VCaP (cell line): ENCODE measurements around the gene MYO15B.
"Not testable (repeated sequence)": the region's sequence is repeated elsewhere in the genome, so short reads cannot be mapped to it uniquely, and the experiment has no call there.

Experiments used
- H3K27ac ChIP-seq: fragments of 450-650 bp; 2 replicates; pipeline ENCODE4 v1.5.1; 2017
- CTCF ChIP-seq: fragments of 450-650 bp; conservative IDR thresholded peaks from 2 replicates; pipeline ENCODE4 v1.5.1; 2017; ENCODE audit warnings: mild to moderate bottlenecking, moderate library complexity

MYO15B gene

GRCh38 chr17:75636381-75637142, 49.0 kb downstream of the MYO15B start:
- no peak for TF ChIP-seq CTCF
- no peak overlapping the region for H3K27ac ChIP-seq

- H3K27ac ChIP-seq: no peak overlapping the region
- no peak for TF ChIP-seq CTCF
Observed at GRCh38 chr17:75637143-75637538, 49.5 kb downstream of the MYO15B start.

- no peak overlapping the region for H3K27ac ChIP-seq
- no peak for TF ChIP-seq CTCF
Observed at GRCh38 chr17:75637551-75637950, 50.0 kb downstream of the MYO15B start.

GRCh38 chr17:75638039-75638438, 50.4 kb downstream of the MYO15B start:
- H3K27ac ChIP-seq: not testable (repeated sequence)

- no peak overlapping the region for H3K27ac ChIP-seq
- no peak for TF ChIP-seq CTCF
Observed at GRCh38 chr17:75638893-75639292, 51.3 kb downstream of the MYO15B start.

GRCh38 chr17:75639327-75639726, 51.7 kb downstream of the MYO15B start:
- no peak for TF ChIP-seq CTCF
- H3K27ac ChIP-seq: no peak overlapping the region

GRCh38 chr17:75639771-75640555, 52.4 kb downstream of the MYO15B start:
- no peak for TF ChIP-seq CTCF
- H3K27ac ChIP-seq: no peak overlapping the region
